HepG2 (cell line): ENCODE measurements around the gene PA2G4. TPM values are rescaled to one million over a fixed set of nuclear protein-coding genes. Genes with fewer than 3 reads are reported as not detected.

Experiments used
- ARNT ChIP-seq: fragments of 450-650 bp; IDR thresholded peaks from 2 replicates; pipeline ENCODE4 v1.6.1; 2017
- BCL6 ChIP-seq: IDR thresholded peaks from 2 replicates; pipeline ENCODE4 v1.6.1; 2016; ENCODE audit warnings: missing genetic modification reagents, missing compliant biosample characterization
- CCDC6 ChIP-seq: sonication (generic); formaldehyde crosslinking; IDR thresholded peaks from 2 replicates; pipeline ENCODE4 v1.8.1; 2022; ENCODE audit warnings: mild to moderate bottlenecking, missing genetic modification reagents, moderate library complexity
- CENPT ChIP-seq: sonication (generic); formaldehyde crosslinking; IDR thresholded peaks from 2 replicates; pipeline ENCODE4 v1.8.0; 2022; ENCODE audit warnings: low read depth, mild to moderate bottlenecking, moderate library complexity, missing genetic modification reagents
- DRAP1 ChIP-seq: IDR thresholded peaks from 2 replicates; pipeline ENCODE4 v1.6.1; 2016; ENCODE audit warnings: missing genetic modification reagents, missing compliant biosample characterization
- MTF2 ChIP-seq: sonication (generic); formaldehyde crosslinking; IDR thresholded peaks from 2 replicates; pipeline ENCODE4 v1.5.0; 2020; ENCODE audit warnings: missing genetic modification reagents, borderline replicate concordance
- NR2C2 ChIP-seq: sonication (generic); formaldehyde crosslinking; IDR thresholded peaks from 2 replicates; pipeline ENCODE4 v1.4.0; 2020; ENCODE audit warnings: missing genetic modification reagents, mild to moderate bottlenecking, moderate library complexity, borderline replicate concordance
- PATZ1 ChIP-seq: sonication (generic); formaldehyde crosslinking; IDR thresholded peaks from 2 replicates; pipeline ENCODE4 v1.4.0; 2020; ENCODE audit warnings: missing genetic modification reagents
- PHB2 ChIP-seq: fragments of 450-650 bp; IDR thresholded peaks from 2 replicates; pipeline ENCODE4 v1.6.1; 2018; ENCODE audit not compliant: partially characterized antibody
- SIX1 ChIP-seq: sonication (generic); formaldehyde crosslinking; IDR thresholded peaks from 2 replicates; pipeline ENCODE4 v1.4.0; 2020; ENCODE audit warnings: missing genetic modification reagents, borderline replicate concordance
- SRY ChIP-seq: sonication (generic); formaldehyde crosslinking; IDR thresholded peaks from 2 replicates; pipeline ENCODE4 v1.8.0; 2022; ENCODE audit warnings: mild to moderate bottlenecking, missing genetic modification reagents
- TRIM22 ChIP-seq: fragments of 450-650 bp; IDR thresholded peaks from 2 replicates; pipeline ENCODE4 v1.6.1; 2017
- YY1 ChIP-seq: IDR thresholded peaks from 2 replicates; pipeline ENCODE4 v1.6.1; 2011; ENCODE audit warnings: low read length, low read depth, moderate library complexity, mild to moderate bottlenecking; ENCODE audit not compliant: insufficient read depth, insufficient replicate concordance
- ZNF549 ChIP-seq: sonication (generic); formaldehyde crosslinking; IDR thresholded peaks from 2 replicates; pipeline ENCODE4 v1.5.0; 2020; ENCODE audit warnings: missing genetic modification reagents
- polyA plus RNA-seq, 8 experiments: library from polyadenylated mRNA; depleted of rRNA in 3 of 8; stranded (reverse) in 7 of 8; unstranded in 1 of 8; fragments of >200 nt; fragmentation: Illumina TruSeq in 4 of 8; extraction: Trizol in 4 of 8; gene quantifications; 2 replicates each; pipeline versions ENCODE4 v1.2.1 to v1.2.3, GENCODE V29; 2011 to 2016; ENCODE audit warnings: low read depth in 4 of 8, missing spikeins in 1 of 8, mixed read lengths in 1 of 8; ENCODE audit not compliant: insufficient read depth in 1 of 8
- total RNA-seq, 5 experiments: library from RNA; depleted of rRNA; stranded (reverse); fragments of >200 nt; fragmentation: Illumina TruSeq; extraction: Trizol; gene quantifications; 2 replicates each; pipeline ENCODE4 v1.2.3, GENCODE V29; 2016; ENCODE audit warnings: low read depth in 1 of 5
- TF ChIP-seq, protein P1 (sequence below): sonication (generic); formaldehyde crosslinking; IDR thresholded peaks from 2 replicates; pipeline ENCODE4 v1.5.1; 2020; ENCODE audit warnings: mild to moderate bottlenecking, missing genetic modification reagents, moderate library complexity
- TF ChIP-seq, protein P2 (sequence below): IDR thresholded peaks from 2 replicates; pipeline ENCODE4 v1.6.1; 2018; ENCODE audit warnings: missing genetic modification reagents, mild to moderate bottlenecking, missing compliant biosample characterization
- TF ChIP-seq, protein P3 (sequence below): sonication (generic); formaldehyde crosslinking; IDR thresholded peaks from 2 replicates; pipeline ENCODE4 v1.8.1; 2023; ENCODE audit warnings: mild to moderate bottlenecking, missing genetic modification reagents

The PA2G4 gene
- total and polyA plus RNA-seq, 2 of the 13 experiments (the other 11 are each of a cell fraction or from before 2014, with no cell fraction given): 147 to 240 TPM

DNA sequence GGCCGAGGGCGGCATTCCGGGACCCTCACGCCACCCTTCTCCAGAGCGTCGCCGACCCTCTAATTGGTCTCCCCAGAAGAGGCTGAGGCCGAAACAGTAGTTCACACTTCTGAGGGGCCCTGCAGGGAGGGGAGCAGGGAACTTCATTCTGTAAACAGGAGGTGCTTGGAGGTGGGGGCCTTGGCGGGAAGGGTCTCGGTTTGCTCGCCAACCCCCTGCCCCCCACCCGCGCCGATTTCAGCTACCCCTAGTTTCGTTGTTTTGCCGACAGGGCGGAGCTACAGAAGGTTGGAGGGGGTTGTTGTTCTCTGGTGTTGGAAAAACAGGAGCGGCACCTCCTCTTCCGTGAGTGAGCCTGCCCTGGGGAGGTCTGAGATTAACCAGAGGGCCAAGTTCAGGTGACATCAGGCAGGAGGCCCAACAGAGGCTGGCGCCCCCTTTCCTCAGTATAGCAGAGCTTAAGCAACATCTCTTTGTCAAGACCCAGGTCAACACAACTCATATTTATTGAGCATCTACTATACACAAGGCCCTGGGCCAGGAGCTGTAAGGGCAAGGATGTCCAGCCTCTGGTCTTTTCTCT is 23.7 kb upstream of the PA2G4 start (continued):
- TF ChIP-seq, protein P1, sequence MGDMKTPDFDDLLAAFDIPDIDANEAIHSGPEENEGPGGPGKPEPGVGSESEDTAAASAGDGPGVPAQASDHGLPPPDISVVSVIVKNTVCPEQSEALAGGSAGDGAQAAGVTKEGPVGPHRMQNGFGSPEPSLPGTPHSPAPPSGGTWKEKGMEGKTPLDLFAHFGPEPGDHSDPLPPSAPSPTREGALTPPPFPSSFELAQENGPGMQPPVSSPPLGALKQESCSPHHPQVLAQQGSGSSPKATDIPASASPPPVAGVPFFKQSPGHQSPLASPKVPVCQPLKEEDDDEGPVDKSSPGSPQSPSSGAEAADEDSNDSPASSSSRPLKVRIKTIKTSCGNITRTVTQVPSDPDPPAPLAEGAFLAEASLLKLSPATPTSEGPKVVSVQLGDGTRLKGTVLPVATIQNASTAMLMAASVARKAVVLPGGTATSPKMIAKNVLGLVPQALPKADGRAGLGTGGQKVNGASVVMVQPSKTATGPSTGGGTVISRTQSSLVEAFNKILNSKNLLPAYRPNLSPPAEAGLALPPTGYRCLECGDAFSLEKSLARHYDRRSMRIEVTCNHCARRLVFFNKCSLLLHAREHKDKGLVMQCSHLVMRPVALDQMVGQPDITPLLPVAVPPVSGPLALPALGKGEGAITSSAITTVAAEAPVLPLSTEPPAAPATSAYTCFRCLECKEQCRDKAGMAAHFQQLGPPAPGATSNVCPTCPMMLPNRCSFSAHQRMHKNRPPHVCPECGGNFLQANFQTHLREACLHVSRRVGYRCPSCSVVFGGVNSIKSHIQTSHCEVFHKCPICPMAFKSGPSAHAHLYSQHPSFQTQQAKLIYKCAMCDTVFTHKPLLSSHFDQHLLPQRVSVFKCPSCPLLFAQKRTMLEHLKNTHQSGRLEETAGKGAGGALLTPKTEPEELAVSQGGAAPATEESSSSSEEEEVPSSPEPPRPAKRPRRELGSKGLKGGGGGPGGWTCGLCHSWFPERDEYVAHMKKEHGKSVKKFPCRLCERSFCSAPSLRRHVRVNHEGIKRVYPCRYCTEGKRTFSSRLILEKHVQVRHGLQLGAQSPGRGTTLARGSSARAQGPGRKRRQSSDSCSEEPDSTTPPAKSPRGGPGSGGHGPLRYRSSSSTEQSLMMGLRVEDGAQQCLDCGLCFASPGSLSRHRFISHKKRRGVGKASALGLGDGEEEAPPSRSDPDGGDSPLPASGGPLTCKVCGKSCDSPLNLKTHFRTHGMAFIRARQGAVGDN: peak; percentile 20; the same call in 1 of the 2 replicates
- TF ChIP-seq PHB2: no peak
- no peak for TF ChIP-seq YY1
- peak; percentile 76; the same call in 1 of the 2 replicates for TF ChIP-seq DRAP1 (CRISPR knock-in tag)
- TF ChIP-seq MTF2 (CRISPR knock-in tag): no peak
- TF ChIP-seq, protein P2, sequence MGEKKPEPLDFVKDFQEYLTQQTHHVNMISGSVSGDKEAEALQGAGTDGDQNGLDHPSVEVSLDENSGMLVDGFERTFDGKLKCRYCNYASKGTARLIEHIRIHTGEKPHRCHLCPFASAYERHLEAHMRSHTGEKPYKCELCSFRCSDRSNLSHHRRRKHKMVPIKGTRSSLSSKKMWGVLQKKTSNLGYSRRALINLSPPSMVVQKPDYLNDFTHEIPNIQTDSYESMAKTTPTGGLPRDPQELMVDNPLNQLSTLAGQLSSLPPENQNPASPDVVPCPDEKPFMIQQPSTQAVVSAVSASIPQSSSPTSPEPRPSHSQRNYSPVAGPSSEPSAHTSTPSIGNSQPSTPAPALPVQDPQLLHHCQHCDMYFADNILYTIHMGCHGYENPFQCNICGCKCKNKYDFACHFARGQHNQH (CRISPR knock-in tag): peak; percentile 78
- no peak for TF ChIP-seq ZNF549 (CRISPR knock-in tag)
- no peak for TF ChIP-seq SIX1 (CRISPR knock-in tag)
- TF ChIP-seq, protein P3, sequence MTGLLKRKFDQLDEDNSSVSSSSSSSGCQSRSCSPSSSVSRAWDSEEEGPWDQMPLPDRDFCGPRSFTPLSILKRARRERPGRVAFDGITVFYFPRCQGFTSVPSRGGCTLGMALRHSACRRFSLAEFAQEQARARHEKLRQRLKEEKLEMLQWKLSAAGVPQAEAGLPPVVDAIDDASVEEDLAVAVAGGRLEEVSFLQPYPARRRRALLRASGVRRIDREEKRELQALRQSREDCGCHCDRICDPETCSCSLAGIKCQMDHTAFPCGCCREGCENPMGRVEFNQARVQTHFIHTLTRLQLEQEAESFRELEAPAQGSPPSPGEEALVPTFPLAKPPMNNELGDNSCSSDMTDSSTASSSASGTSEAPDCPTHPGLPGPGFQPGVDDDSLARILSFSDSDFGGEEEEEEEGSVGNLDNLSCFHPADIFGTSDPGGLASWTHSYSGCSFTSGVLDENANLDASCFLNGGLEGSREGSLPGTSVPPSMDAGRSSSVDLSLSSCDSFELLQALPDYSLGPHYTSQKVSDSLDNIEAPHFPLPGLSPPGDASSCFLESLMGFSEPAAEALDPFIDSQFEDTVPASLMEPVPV (CRISPR knock-in tag): no peak
- no peak for TF ChIP-seq CENPT
- TF ChIP-seq ARNT: no peak
- no peak for TF ChIP-seq TRIM22
- TF ChIP-seq PATZ1 (CRISPR knock-in tag): peak; percentile 98
- peak; percentile 91 for TF ChIP-seq BCL6 (CRISPR knock-in tag)
- TF ChIP-seq CCDC6: no peak
- TF ChIP-seq NR2C2: peak; percentile 53
- no peak; the same call in 1 of the 2 replicates for TF ChIP-seq SRY (CRISPR knock-in tag)
